ENCODE data around the gene KHNYN.

GRCh38 chr14:24411443-24412389, 18.0 kb upstream of the KHNYN start:
- TF ChIP-seq CTCF (conservative IDR thresholded peaks at IDR 0.05) = peak; percentile 72
- no peak for TF ChIP-seq EZH2 (IDR thresholded peaks at IDR 0.05; ENCODE audit: low read depth)
